ENCODE data around the gene RHOA.

The RHOA gene

DNA sequence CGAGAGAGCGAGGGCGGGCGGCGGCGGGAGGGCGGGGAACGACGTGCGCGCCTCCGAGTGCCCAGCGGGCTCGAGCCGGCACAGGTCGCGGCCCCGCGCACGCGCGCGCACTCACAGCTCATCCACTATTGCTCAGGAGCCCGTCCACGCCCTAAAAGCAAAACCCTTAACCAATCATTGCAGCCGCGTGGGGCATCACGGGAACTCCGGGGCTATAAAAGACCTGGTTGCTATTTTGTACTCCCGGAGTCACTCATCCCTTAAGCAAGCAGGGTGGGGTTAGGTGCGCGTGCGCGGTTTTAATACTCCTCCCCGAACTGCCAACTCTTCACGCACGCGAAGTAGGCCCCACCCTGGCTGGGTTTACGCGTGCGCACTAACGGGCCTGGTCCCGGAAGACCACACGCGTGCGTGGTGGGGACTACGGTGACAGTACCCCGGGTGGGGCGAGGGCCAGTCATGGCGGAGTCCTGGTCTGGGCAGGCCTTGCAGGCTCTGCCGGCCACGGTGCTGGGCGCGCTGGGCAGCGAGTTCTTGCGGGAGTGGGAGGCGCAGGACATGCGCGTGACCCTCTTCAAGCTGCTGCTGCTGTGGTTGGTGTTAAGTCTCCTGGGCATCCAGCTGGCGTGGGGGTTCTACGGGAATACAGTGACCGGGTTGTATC lies at the start of gene RHOA, which contains the start of gene TCTA:
Gene RHOA, minus strand, starts transcription at position 9 of the 664 bp plus-strand sequence. CDS start 36,387 bp downstream, outside the sequence.
Gene TCTA, plus strand, starts transcription at position 456 of the 664 bp plus-strand sequence. Its CDS starts 4 bp downstream, at position 460.
- DNase-seq (ENCODE audit: low spot score) = peak; percentile 100

DNA sequence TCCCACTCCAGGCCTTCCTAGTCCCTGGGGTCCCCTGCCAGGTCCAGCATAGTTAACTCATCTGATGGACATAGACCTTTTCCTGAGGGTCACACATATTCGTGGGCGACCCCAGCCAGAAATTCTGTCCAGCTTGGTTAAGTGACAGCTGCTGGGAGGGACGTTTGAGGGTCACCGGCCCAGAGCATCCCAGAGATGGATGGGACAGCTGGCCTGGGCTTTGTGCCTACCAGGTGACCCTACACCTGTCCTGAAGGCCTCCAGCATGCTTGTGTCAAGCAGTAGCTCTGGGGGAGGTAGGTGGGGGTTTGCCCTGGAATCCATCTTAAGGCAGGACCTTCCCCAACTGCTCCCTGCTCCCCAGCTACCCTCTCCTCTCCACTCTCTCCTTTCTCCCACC lies 49.2 kb upstream of the RHOA start:
- DNase-seq (ENCODE audit: low spot score) = no peak

DNA sequence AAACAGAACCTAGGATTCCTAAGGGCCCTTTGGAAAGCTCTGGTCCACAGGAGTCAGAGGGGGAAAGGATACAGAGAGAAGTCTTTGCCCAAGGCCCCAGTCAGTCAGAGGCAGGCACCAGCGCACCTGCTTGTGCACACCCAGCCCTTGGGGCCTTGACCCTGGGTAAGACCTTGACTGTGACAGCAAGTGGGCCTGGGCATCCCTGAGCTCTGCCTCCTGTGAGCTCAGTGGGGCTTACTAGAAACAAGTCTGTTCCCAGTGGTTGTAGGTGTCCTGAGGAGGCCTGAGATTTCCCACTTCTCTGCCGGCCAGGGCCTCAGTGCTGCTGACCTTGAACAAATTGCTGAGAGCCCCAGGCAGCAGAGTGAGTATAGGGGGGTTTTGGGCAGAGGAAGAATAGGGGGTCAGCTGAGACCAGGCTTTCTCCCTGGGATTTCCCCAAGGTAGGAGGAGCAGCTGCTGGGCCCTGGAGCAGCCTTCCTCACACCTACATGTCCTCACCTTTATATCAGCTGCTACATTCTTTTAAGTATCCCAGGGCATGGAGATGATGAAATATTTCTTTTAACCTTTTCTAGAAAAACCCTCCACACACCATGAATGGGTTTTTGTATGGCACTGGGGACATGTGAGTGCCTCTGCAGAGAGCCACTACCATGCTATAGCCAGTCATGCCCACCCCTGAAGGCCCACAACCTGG lies 48.6 kb upstream of the RHOA start:
- no peak for DNase-seq (ENCODE audit: low spot score)

DNA sequence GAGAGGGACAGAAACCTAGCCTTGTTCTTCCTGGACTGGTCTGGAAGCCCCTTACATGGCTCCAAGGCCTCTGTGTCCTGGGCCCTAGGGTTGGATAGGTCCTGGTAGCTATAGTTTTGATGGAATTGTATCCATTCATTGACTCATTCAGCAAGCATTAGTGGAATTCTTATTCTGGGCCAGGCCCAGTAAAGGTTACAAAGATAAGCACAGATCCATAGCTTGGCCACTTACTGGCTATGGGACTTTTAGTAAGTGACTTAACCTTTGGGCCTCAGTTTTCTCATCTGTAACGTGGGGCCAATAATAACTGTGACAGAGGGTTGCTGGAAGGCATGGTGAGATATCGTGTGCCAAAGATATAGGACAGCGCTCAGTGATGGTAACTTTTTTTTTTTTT lies 44.7 kb upstream of the RHOA start:
- DNase-seq (ENCODE audit: low spot score) = no peak

DNA sequence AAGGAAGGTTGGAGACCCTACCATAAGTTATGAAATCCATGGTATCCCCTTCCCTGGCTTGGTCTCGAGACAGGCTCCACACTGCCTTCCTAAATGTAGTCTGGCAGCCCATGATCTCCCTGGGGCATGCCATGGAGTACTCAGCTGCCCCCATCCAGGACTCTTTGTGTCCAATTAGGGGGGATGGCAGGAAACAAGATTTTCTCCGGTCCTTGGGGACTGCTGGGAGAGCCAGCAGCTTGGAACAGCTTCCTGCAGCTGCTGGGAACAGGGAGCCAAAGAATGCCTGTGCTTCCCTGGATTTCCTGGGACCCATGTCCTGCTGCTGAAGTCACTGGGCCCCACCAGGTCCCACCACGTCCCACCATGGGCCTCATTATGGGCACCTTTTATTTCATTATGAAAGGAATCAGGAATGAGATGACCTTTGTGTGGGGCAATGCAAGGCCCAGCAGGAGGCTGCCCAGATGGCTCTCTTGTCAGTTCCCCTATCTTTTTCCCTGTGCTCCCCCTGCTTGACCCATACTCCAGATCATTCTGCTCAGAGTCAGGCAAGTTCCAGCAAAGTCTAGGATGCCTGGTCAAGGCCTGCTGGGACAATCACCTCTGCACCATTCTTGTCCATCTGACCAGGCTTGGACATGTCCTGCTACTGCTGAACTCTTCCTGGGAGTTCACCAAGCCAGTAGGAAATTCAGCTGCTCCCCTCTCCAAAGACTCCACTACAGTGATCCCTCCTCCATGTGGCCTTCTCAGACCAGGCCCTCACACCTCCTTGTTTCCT lies 43.3 kb upstream of the RHOA start:
- DNase-seq (ENCODE audit: low spot score) = no peak

DNA sequence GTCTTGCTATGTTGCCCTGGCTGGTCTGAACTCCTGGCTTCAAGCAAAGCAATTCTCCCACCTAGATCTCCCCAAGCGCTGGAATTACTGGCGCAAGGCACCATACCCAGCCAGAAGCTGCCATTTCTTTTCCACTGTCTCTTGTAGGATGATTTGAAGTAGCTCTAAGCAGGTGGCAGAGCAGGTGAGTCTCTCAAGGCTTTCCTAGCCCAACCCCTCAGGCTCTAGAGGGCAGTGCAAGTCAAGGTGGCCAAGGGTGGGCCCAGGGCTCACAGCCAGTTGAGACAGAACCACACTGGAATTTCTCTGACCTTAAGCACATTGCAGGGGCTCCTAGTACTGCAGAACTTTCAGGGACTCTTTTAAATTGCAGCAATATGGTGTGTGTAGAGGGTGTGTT lies 42.7 kb upstream of the RHOA start:
- DNase-seq (ENCODE audit: low spot score) = no peak

DNA sequence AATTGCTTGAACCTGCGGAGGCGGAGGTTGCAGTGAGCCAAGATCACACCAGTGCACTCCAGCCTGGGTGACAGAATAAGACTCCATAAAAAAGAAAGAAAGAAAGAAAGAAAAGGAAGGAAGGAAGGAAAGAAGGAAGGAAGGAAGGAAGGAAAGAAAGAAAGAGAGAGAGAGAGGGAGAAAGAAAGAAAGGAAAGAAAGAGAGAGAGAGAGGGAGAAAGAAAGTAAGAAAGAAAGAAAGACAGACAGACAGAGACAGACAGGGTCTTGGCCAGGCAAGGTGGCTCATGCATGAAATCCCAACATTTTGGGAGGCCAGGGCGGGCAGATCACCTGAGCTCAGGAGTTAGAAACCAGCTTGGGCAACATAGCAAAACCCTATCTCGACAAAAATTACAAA lies 41.8 kb upstream of the RHOA start:
- DNase-seq (ENCODE audit: low spot score) = no peak

DNA sequence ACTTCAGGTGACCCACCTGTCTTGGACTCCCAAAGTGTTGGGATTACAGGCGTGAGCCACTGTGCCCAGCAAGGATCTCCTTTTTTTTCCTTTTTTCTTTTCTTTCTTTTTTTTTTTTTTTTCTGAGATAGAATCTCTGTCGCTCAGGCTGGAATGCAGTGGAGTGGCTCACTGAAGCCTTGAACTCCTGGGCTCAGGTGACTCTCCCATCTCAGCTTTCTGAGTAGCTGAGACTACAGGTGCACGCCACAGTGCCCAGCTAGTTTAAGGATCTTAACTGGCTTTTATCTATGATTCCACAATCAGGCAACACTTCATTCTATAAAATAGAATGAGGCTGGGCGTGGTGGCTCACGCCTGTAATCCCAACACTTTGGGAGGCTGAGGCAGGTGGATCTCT lies 33.6 kb upstream of the RHOA start:
- DNase-seq (ENCODE audit: low spot score) = no peak

DNA sequence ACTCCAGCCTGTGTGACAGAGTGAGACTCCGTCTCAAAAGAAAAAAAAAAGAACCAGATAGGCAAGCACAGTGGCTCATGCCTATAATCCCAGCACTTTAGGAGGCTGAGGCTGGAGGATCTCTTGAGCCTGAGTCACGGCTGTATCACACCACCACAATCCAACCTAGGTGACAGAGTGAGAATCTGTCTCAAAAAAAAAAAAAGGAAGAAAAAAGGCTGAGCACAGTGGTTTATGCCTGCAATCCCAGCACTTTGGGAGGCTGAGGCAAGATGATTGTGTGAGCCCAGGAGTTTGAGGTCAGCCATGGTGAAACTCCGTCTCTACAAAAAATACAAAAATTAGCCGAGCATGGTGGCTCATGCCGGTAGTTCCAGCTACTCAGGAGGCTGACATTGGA lies 23.0 kb upstream of the RHOA start:
- DNase-seq (ENCODE audit: low spot score) = no peak

DNA sequence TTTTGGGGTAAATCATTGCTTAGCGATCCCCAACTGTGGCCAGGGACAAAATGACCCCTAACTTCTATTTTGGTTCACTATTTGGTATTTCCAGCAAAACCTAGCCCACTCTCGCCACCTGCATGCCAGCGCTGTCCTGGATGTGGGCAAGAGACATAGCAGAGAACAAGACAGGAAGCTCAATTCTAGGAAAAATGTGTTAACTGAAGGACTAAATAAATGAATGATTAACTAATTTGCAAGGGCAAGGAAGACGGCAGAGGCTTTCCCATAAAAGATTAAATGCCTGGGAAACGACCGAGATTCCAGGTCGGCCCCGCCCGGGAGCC lies 16.9 kb upstream of the RHOA start:
- no peak for DNase-seq (ENCODE audit: low spot score)

DNA sequence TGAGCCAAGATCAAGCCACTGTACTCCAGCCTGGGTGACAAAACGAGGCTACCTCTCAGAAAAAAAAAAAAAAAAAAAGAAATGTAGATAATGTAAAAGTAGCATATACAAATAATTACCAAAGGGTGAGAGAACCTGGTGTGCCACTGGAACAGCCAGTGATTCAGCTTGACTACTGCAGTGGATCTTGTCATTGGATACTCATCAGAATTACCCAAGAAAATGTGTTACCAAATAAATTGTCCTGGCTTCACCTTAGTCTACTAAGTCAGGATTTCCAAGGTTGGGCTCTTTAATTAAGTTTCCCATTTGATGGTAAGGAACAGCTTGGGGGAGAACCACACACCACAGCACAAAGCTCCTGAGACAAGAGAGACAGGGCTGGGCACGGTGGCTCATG lies 15.8 kb upstream of the RHOA start:
- no peak for DNase-seq (ENCODE audit: low spot score)

DNA sequence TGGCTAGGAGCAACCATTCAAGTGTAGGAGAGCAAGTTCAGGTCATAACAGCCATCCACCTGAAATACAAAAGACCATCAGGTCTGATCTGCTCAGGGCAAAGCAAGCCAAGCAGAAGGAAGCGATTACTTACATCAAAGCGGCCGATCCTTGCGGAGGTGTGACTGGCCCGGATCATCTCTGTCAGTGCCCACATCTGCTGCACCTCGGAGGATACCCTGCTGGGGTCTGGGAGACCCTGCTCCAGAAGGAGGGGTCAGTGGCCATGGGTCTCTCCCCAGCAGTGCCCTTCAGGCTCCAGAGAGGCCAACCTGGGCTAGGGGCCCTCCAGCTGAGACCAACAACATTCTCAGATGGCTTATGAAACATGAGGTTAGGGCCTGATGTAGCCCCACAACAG lies 13.0 kb upstream of the RHOA start:
- no peak for DNase-seq (ENCODE audit: low spot score)

DNA sequence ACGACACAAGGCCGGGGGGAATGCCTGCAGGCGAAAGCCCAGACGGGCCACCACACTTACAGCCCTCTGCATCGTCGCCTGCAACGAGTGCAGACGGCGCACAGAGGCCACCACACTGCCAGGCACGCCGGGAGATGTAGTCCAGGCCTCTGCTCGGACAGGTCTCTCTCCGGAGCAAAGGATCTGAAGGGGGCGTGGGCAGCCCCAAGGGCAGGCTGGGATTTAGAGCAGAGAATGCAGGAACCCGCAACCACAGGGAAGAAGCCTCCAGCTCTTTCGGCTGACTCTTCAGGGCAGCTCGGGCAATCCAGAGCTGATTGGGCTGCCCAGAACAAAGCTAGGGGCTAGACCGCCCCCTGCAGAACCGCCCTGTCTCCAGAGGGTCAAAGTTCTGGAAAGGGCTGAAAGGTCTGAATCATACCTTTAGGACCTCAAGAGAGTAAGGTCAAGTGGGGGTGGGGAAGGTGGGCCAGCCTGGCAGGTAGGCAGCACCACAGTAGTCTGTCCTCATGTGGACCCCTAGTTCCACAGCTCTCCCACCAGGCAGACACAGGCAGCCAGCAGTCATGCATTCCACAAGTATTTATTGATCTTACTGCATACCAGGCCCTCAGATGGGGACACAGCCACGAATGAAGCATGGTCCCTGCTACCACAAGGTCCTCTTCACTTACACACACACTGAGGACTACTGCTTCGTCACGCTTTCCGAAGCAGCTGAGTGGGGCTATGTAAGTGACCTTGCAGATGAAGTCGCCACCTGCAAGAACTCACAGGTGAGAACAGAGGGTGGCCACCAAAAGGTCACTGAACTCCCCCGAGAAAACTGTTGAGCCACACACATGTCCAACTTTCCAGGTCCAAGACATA lies 10.8 kb upstream of the RHOA start, which contains the start of gene AMT:
Gene AMT, minus strand, starts transcription at position 95 of the 870 bp plus-strand sequence. Its CDS starts 23 bp downstream, at position 72.
- no peak for DNase-seq (ENCODE audit: low spot score)

DNA sequence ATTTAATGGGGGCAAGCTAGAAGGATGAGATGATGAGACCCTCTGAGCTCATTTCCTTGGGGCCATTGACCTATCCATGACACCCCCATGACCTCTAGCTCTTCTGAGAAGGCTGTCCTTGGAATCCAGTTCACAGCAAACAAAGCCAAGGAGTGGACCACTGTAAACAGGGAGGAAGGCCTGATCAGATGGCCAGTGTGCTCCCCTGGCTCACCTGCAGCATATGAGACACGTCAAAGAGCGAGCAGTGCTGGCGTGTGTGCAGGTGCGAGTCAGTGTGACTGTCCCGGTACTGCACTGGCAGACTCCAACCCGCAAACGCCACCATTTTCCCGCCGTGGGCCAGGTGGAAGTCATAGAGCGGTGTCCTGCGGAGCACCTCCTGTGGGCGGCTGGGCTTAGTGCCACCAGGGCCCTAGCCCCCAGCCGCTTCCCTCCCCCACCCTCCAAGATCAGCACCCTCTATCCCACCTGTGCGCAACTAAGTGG lies 10.2 kb upstream of the RHOA start:
- no peak for DNase-seq (ENCODE audit: low spot score)

DNA sequence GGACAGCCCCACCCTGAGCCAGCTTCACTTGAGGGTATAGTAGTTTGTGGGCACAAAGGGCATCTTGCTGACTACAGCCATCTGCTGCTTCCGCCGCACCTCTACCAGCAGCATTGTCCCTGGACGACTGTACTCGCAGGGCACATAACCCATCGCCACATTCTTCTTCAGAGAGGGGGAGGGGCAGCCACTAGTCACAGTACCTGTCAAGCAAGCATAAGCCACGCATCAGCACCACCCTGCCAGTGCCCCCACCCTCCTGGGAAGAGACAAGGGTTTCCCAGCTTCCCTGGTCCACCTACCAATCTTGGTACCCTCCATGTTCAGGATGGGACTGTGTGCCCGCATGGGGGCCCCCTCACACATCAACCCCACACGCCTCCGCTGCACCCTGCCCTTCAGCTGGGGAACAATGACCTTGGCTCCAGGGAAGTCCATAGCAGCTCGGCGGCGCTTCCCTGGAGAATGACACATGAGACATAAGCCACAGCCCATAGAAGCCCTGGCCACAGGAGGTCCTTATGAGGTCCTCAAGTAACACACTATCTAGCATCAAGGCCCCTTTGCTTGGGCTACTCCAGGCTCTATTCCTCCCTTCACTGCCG lies 5.8 kb upstream of the RHOA start:
- DNase-seq (ENCODE audit: low spot score) = no peak

DNA sequence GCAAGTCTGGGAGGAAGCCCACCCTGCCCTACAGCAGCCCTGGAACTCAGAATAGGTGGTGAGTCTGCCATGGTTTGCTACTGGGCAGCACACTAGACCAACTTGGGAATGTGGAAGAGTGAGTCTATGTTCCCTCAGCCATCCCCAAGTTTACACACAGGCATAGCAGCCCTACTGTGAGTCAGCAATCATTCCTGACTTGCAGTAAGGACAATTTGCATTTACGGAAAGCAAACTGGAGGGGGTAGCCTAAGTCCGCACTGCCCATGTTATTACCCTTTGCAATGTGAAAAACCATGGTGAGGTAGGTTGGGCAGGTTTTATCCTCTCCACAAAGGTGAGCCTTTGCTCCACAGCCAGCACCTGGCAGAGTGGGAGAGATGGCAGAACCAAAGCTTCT lies 5.1 kb upstream of the RHOA start:
- no peak for DNase-seq (ENCODE audit: low spot score)

DNA sequence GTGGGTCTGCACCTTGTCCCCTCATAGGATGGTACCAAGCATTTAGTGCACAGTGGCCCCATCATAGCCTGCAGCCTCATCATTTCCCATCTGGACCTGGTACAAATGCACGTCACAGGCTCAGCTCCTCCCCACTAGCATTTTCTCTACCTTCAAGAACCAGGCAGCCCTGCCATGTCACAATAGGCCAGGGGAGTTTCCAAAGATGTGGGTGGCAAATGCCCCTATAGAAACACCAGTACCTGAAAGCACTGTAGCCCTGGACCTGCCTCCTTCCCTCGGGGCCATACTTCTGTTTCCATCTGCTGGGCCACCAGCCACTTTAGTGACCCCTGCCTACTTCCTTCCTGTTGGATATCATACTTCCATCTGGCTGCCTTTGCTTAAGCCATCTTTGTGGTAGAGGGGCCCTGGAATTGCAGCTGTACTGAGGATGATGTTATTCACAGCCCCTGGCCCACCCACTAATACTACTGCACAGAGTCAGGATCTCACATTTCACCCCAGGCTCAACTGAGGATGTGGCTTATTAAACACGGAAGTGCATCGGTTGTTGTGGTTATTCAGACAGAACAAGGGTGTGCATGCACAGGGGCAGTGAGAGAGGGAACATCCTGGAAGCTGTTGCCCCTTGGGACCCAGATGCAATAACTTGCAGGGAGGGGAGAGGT lies 4.3 kb upstream of the RHOA start:
- peak; percentile 68 for DNase-seq (ENCODE audit: low spot score)

DNA sequence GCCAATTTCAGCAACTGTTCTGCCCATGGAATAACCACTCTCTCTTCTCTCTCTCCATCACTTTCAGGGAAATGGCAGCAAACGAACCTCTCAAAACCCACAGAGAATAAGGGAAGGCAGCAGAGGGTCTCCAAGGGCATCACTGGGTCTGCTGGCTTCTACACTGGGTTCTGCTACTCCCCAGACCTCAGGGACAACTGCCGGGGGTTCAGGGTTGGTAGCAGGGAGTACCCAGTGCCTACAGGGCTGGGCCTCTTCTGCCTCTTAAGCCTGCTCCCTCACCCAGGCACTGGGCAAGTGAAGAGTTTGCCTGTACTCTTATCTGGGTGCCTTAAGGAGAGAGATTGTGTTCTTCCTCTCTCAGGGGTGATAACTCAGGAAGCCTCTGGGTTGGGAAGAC lies 3.0 kb upstream of the RHOA start:
- no peak for DNase-seq (ENCODE audit: low spot score)

DNA sequence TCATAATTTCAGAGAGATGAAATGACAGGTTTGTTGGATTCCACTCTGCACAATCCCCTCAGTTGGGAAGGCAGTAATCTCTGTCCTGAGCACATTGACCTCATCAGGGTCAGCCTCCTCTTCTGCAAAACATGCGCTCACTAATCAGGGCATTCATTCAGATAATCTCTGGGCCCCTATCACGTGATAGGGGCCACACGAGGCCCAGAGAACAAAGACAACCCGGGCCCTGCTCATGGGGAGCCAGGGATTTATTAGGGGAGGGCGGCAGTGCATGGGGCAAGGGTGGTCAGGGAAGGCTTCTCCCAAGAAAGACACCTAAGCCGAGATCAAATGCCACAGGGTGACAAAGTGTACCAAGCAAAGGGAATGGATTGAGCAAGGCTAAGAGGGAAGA lies 1.6 kb upstream of the RHOA start:
- no peak for DNase-seq (ENCODE audit: low spot score)

DNA sequence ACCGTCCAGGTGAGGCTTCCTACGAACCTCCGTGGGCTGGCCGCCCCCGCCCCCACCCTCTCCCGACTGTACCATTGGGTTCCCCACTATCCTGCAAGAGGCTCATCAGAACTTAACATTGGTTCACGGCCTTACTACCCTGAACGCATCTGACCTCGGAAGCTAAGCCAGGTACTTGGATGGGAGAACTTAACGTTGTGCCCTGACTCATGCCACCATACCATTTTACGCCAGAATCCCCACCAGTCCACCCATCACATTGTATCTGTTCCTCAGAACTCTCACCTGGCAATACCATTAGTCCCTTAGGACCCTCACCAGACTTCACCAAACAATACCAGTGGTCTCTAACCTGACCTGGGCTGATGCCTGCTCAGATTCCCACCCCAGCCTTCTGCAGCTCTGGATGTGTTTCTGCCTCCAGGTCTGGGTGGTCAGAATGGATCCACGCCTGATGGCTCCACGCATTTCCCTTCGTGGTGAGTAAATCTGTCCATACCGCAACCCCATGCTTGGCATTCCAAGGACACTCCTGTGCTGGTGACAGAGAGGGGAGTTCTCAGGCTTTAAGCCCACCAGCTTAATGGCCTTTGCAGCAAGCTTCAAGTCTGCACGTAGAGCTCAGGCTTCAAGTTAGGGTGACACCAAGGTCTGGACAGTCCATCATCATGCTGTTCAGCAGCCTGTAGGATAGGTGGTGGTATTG lies 1.0 kb upstream of the RHOA start:
- no peak for DNase-seq (ENCODE audit: low spot score)

Data from germinal center (tissue), 1 donor.